GM23248 (cell line): ENCODE data around the gene CDK15. TPM values are rescaled to one million over a fixed set of nuclear protein-coding genes. Genes with fewer than 3 reads are reported as not detected.

Experiments used
- DNase-seq: peaks from one replicate; pipeline ENCODE4 v3.0.0-alpha.2; 2015
- H2AFZ ChIP-seq: fragments of 200-600 bp; sonication (generic); 2 replicates; pipeline ENCODE4 v1.6.1; 2016; ENCODE audit warnings: antibody characterized with exemption
- H3F3A ChIP-seq: fragments of 200-600 bp; sonication (generic); 2 replicates; pipeline ENCODE4 v1.6.1; 2016; ENCODE audit warnings: mild to moderate bottlenecking, antibody characterized with exemption, mixed run types; ENCODE audit not compliant: insufficient read depth
- H3K27ac ChIP-seq: fragments of 200-600 bp; sonication (generic); 2 replicates; pipeline ENCODE4 v1.5.1; 2016; ENCODE audit warnings: mild to moderate bottlenecking
- H3K27me3 ChIP-seq: fragments of 200-600 bp; sonication (generic); replicated peaks from 2 replicates; pipeline ENCODE4 v1.6.1; 2016; ENCODE audit warnings: mild to moderate bottlenecking; ENCODE audit not compliant: insufficient read depth
- H3K36me3 ChIP-seq: fragments of 200-600 bp; sonication (generic); 2 replicates; pipeline ENCODE4 v1.6.1; 2016; ENCODE audit warnings: low read depth, mild to moderate bottlenecking
- H3K4me1 ChIP-seq: fragments of 200-600 bp; sonication (generic); 2 replicates; pipeline ENCODE4 v1.6.1; 2016; ENCODE audit warnings: mild to moderate bottlenecking; ENCODE audit not compliant: insufficient read depth
- H3K4me2 ChIP-seq: fragments of 200-600 bp; sonication (generic); one replicate; pipeline ENCODE4 v1.6.1; 2016; ENCODE audit warnings: mild to moderate bottlenecking; ENCODE audit not compliant: unreplicated experiment
- H3K4me3 ChIP-seq: fragments of 200-600 bp; sonication (generic); 2 replicates; pipeline ENCODE4 v1.5.1; 2016; ENCODE audit warnings: mild to moderate bottlenecking
- H3K79me2 ChIP-seq: fragments of 200-600 bp; sonication (generic); 2 replicates; pipeline ENCODE4 v1.6.1; 2016; ENCODE audit warnings: mild to moderate bottlenecking; ENCODE audit not compliant: insufficient read depth
- H3K9ac ChIP-seq: fragments of 200-600 bp; sonication (generic); 2 replicates; pipeline ENCODE4 v1.6.1; 2016; ENCODE audit warnings: mild to moderate bottlenecking
- H3K9me2 ChIP-seq: fragments of 200-600 bp; sonication (generic); 2 replicates; pipeline ENCODE4 v1.6.1; 2016; ENCODE audit warnings: mixed run types, mild to moderate bottlenecking, moderate library complexity; ENCODE audit not compliant: insufficient read depth
- H3K9me3 ChIP-seq: fragments of 200-600 bp; sonication (generic); one replicate; pipeline ENCODE4 v1.6.1; 2017; ENCODE audit warnings: low read depth
- H4K20me1 ChIP-seq: fragments of 200-600 bp; sonication (generic); 2 replicates; pipeline ENCODE4 v1.6.0; 2016; ENCODE audit not compliant: insufficient read depth
- EZH2 ChIP-seq: fragments of 200-600 bp; sonication (generic); IDR thresholded peaks from 2 replicates; pipeline ENCODE4 v1.6.1; 2018; ENCODE audit warnings: antibody characterized with exemption, mild to moderate bottlenecking; ENCODE audit not compliant: insufficient read depth, poor library complexity, severe bottlenecking
- EZH2phosphoT487 ChIP-seq: fragments of 200-600 bp; sonication (generic); IDR thresholded peaks from 2 replicates; pipeline ENCODE4 v1.6.1; 2018; ENCODE audit warnings: antibody characterized with exemption, moderate library complexity, mild to moderate bottlenecking, low read depth; ENCODE audit not compliant: insufficient read depth
- WGBS, 2 experiments: methylation state at CpG; one replicate each; pipeline ENCODE4 v1.1.6; 2015 to 2017; ENCODE audit warnings: low lambda C conversion rate in 2 of 2, low coverage in 1 of 2; ENCODE audit errors: missing lambda C conversion rate in 2 of 2; 5-methylcytosine and 5-hydroxymethylcytosine counted together
- in situ Hi-C: fragments of 300-500 bp; cut with MboI; formaldehyde crosslinking; loops from 2 replicates; pipeline ENCODE4 v1.15.0; 2020
- polyA plus RNA-seq: library from polyadenylated mRNA; unstranded; fragments of >200 nt; fragmentation: Nextera tagmentation; extraction: Ambion mirVana; gene quantifications from 2 replicates; pipeline ENCODE4 v1.2.1, GENCODE V29; 2016
- total RNA-seq: library from RNA; depleted of rRNA; stranded (reverse); fragments of >200 nt; shearing (Covaris generic); gene quantifications from 2 replicates; pipeline ENCODE4 v1.2.3, GENCODE V29; 2014

Gene CDK15
- total and polyA plus RNA-seq, 2 experiments from 2014 or later, result 0.88 to 1.3 TPM

DNA sequence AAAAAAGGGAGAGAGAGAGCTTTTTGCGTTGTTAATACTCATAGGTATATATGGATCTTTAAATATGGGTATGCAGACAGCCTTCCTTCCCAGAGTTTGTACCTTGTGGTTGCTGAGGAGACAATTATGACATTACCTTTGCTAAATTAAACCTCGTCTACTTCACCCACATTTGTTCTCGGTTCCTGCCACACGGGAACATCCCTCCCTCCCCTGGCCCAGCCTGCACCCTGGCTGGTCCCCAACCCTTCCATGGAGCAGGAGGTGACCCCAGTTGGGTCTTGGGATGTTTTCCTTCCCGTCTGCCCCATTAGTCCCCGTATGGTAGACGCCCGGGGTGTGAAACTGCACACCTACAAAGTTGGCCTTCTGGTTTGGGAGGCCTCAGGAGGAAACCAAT lies 122.0 kb downstream of the CDK15 start:
- no peak for TF ChIP-seq EZH2phosphoT487
- no peak for TF ChIP-seq EZH2
- Histone ChIP-seq H3K9me2 (no peaks in the 10 kb centered on the region), H3K9me3 (no peaks in the 10 kb centered on the region), H3K27me3 (no peaks in the 10 kb centered on the region), H3K27ac (no peak overlapping the region), H3K4me2 (no peak overlapping the region), H3K4me1 (peaks cover 29% of the 10 kb centered on the region), H3K9ac (no peak overlapping the region), H4K20me1 (no peaks in the 10 kb centered on the region), H3K36me3 (no peaks in the 10 kb centered on the region), H3F3A (peaks cover 19% of the 10 kb centered on the region), H2AFZ (no peak overlapping the region), H3K79me2 (no peaks in the 10 kb centered on the region), H3K4me3 (no peak overlapping the region)
- in situ Hi-C loops, result no loop called here
- no peak for DNase-seq
- 90 to 92% methylated on average over 8 of the region's 8 CpGs for WGBS, 2 experiments

DNA sequence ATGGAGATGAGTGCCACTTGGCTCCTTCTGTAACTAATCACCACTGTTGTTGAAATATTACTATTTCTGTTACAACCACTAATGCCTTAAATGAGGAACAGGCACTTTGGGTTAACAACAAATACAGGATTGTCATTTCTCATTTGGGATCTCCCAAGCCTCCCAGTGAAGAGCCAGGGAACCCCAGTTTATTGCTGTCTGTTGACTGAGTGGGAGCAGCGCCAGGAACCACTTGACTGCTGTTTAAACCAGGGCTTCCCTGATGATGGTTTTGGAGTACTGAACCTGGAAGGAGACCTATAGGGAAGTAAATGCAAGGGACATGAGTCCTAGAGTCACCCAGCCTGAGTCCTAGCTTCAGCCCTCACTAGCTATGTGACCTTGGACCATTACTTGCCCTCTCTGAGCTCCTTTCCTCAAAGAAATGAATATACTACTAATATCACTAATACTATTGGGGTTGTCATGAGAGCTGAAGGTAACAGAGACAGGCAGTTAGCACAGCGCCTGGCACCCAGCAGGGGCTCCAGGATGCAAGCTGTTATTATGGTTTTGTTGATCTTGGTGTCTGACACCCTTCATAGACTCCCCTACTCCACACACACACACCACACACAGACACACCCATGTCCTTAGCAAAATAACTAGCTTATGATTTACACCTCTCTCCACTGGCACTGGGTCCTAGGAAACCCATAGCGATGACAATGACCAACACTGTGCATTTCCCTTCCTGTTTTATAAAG lies 123.1 kb downstream of the CDK15 start:
- Histone ChIP-seq H3K4me2 (no peak overlapping the region), H3K79me2 (no peaks in the 10 kb centered on the region), H3F3A (peaks cover 23% of the 10 kb centered on the region), H2AFZ (no peak overlapping the region), H3K9me3 (no peaks in the 10 kb centered on the region), H3K27me3 (no peaks in the 10 kb centered on the region), H4K20me1 (no peaks in the 10 kb centered on the region), H3K27ac (no peak overlapping the region), H3K9me2 (no peaks in the 10 kb centered on the region), H3K9ac (no peak overlapping the region), H3K4me1 (peaks cover 40% of the 10 kb centered on the region), H3K4me3 (no peak overlapping the region), H3K36me3 (no peaks in the 10 kb centered on the region)
- 85 to 93% methylated on average over 3 of the region's 3 CpGs for WGBS, 2 experiments
- DNase-seq, result no peak
- in situ Hi-C loops, result no loop called here
- no peak for TF ChIP-seq EZH2phosphoT487
- TF ChIP-seq EZH2, result no peak

DNA sequence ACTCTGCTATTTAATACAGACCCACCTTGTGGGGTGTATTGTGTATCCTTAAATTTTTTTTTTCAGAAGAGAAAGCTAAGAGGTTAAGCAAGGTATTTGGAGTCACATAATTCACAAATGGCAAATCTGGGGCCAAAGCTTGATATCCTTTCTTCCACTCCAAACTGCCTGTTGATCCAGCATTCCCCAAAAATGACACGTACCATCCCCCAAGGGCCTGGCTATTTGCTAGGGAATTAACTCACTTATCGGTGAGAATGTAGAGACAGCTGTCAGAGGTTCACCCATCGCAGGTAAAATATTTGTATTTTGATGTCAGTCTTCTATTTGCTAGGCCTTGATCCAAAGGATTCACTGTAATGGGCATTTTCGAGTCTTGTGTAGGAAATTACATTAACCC lies 123.7 kb downstream of the CDK15 start:
- H3K27ac ChIP-seq, result no peak overlapping the region
- H2AFZ ChIP-seq, result no peak overlapping the region
- no peaks in the 10 kb centered on the region for H3K79me2 ChIP-seq
- DNase-seq, result no peak
- no peaks in the 10 kb centered on the region for H3K9me2 ChIP-seq
- H3K9ac ChIP-seq, result no peak overlapping the region
- 83 to 89% methylated on average over 4 of the region's 4 CpGs for WGBS, 2 experiments
- no peak overlapping the region for H3K4me2 ChIP-seq
- no peaks in the 10 kb centered on the region for H3K9me3 ChIP-seq
- H3K4me1 ChIP-seq, result peaks cover 40% of the 10 kb centered on the region
- TF ChIP-seq EZH2phosphoT487 (no peak), EZH2 (no peak)
- in situ Hi-C loops, result no loop called here
- H3K4me3 ChIP-seq, result no peak overlapping the region
- H4K20me1 ChIP-seq, result no peaks in the 10 kb centered on the region
- no peaks in the 10 kb centered on the region for H3K36me3 ChIP-seq
- no peaks in the 10 kb centered on the region for H3K27me3 ChIP-seq
- H3F3A ChIP-seq, result peaks cover 26% of the 10 kb centered on the region

DNA sequence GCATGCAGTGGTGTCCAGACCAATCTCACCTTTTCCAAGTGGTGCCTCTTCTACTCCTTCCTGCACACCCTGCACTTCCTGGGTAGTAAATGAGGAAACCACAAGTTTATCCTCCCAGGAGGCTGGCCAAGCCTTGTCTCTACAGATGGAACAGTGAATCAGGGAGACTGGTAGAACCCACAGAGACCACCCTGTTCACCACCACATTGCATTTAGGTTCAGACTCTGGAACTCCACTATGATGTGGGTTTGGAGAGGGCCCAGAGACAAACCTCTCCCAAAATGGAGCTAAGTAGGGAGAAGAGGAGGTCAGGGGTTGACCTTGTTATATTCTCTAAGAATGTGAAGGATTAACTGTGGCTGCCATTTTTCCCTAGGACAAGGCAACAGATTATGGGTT lies 124.5 kb downstream of the CDK15 start:
- H3K4me1 ChIP-seq, result peaks cover 40% of the 10 kb centered on the region
- peaks cover 26% of the 10 kb centered on the region for H3F3A ChIP-seq

More for the DNA sequence above, 124.5 kb downstream of the CDK15 start:
- in situ Hi-C loops, result no loop called here
- Histone ChIP-seq H3K9ac (no peak overlapping the region), H3K36me3 (no peaks in the 10 kb centered on the region), H3K4me3 (no peak overlapping the region), H3K79me2 (no peaks in the 10 kb centered on the region), H3K4me2 (no peak overlapping the region), H3K9me3 (no peaks in the 10 kb centered on the region), H4K20me1 (no peaks in the 10 kb centered on the region), H3K9me2 (no peaks in the 10 kb centered on the region), H3K27me3 (no peaks in the 10 kb centered on the region), H2AFZ (no peak overlapping the region), H3K27ac (no peak overlapping the region)
- no peak for TF ChIP-seq EZH2
- TF ChIP-seq EZH2phosphoT487, result no peak
- no peak for DNase-seq
